GM18498 (cell line): ENCODE results near the gene RUVBL2.
A peak's percentile ranks its signal among the peaks of the same experiment; 100 is the strongest.

Experiments used
- ATAC-seq: cut with Tn5 transposase; IDR thresholded peaks from one replicate; pipeline ENCODE4 v1.9.1; 2021; ENCODE audit warnings: mild to moderate bottlenecking, moderate library complexity; ENCODE audit not compliant: unreplicated experiment

RUVBL2 gene

DNA sequence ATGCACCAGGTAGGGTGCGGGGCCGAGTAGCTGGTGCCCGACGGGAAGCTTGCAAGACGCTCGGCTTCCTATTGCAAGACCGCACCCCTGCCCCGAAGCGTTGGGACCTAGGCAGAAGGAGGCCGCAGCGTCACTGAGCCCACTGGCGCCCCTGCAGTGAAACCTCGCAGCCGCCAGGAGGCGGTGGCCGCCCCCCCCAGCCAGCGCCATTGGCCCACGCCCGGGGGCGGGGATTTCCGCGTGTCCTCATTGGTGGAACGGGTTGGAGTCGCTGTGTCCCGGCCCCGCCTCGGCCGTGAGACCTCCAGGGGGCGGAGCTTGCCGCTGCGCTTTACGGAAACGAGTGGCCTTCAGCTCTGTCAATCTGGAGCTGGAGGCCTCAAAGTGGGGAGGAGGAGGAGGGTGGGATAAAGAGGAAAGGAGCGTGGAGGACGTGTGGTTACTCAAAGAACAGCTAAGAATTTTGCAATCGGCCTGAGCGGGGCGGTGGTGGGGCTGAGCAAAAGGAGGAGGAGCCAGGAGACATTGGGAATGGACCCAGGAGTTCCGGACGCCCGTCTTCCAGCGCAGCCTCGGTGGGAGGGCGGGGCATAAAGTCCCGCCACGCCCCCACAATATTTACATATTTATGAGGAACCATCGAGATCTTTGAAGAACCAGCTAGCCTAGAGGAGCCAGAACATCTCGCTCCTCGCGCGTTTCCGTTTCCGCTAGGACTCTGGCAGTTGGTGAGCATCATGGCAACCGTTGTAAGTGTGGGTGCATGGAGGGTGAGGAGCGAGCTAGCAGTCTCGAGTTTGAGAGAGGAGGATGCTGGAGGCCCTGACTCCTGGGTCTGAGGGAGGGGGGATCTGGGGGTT is at the start of gene RUVBL2, which contains the start of gene GYS1:
TSS of gene RUVBL2 (plus strand) at position 713 of the 860 bp plus-strand sequence. CDS start at position 738, 25 bp downstream.
TSS of gene GYS1 (minus strand) at position 135 of the 860 bp plus-strand sequence. CDS start 197 bp downstream, outside the sequence.
- ATAC-seq = peak; percentile 85

- ATAC-seq = no peak
These were observed 48.3 kb upstream of the RUVBL2 start for GRCh38 chr19:48945415-48945814.

DNA sequence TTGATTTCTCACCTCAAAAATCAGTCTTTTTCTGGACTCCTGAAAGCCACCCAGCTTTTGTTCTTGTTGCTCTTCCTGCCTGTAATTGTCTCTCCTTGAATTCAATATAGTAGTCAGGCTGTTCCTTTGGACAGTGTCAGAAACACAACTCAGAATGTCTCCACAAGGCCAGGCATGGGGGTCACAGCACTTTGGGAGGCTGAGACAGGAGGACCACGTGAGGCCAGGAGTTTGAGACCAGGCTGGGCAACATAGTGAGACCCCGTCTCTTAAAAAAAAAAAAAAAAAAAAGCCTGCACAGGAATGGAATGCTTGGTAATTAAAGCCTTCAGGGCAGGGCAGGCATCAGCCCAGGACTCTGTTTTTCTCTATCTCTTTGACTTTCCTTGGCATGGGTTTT is 47.9 kb upstream of the RUVBL2 start:
- no peak for ATAC-seq

DNA sequence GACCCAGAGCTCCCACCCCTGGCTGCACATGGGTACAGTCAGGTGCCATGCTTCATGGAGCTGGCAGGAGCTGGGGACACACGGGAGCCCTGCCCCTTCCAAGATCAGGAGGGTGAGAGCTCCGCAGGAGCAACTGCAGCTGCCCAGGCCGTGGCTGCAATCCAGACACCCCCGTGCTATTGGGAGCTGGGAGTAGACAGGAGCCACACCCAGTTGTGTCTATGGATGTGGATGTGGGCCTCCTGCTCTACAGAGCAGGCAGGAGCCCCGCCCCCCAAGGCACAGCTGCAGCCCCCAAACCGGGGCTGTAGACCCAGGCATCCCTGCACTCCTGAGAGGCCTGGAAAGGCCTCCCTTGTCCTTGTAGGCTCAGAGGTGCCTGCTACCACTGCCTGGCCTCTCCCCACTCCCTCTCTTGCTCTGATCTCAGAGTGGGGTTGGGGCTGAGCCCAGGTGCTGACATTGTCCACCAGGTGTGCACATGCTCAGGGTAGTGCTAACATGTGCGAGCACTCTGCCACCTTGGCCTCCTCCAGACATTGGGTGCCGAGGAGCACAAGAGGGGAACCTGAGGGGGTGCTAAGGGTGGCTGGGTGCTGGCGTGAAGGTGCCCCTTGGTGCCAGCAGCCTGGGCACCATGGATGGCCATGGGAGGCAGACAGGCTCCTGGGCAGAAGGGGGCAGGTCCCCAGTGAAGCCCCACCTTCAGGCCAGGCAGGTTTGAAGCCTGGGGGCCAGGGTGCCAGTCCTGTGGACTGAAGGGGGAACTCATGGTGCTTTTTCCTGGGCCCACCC is 47.0 kb upstream of the RUVBL2 start:
- no peak for ATAC-seq

- ATAC-seq = no peak
These were observed 46.5 kb upstream of the RUVBL2 start for GRCh38 chr19:48947258-48947542.

- ATAC-seq = no peak
These were observed 43.5 kb upstream of the RUVBL2 start for GRCh38 chr19:48950159-48950558.

DNA sequence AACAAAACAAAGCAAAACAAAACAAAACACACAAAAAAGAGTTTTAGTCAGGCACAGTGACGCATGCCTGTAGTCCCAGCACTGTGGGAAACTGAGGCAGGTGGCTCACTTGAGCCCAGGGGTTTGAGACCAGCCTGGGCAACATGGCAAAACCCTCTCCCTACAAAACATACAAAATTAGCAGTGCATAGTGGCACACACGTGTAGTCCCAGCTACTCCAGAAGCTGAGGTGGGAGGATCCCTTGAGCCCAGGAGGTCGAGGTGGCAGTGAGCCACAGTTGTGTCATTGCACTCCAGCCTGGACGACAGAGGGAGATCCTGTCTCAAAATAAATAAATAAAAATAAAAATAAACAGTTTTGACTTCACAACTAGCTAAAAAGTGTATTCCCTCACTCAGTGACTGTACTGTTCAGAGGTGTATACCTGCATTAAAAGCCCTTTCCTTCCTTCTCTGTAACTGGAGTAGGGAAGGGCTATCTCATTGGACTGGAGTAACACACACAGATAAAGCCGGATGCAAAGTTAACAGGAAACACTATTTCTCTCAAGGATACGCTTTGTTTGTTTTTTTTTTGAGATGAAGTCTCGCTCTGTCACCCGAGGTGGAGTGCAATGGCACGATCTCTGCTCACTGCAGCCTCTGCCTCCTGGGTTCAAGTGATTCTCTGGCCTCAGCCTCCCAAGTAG is 42.7 kb upstream of the RUVBL2 start:
- ATAC-seq = no peak

GRCh38 chr19:48953141-48953540 is 40.5 kb upstream of the RUVBL2 start:
- ATAC-seq = no peak

DNA sequence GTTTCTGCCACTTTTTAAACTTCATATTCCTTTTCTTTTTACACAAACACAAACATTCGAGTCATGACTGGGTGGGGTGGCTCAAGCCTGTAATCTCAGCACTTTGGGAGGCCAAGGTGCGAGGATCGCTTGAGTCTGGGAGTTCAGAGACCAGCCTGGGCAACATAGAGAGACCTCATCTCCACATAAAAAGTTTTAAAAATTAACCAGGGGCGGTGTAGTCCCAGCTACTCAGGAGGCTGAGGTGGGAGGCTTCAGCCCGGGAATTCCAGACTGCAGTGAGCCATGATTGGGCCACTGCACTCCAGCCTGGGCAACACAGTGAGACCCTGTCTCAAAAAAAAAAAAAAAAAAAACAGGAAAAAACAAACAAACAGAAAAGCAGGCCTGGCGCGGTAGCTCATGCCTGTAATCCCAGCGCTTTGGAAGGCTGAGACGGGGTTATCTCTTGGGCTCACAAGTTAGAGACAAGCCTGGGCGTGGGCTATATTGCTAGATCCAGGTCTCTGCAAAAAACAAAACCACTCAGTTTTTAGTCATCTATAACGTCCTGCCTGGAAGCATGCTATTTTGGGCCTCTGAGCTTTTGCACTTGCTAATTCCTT is 39.6 kb upstream of the RUVBL2 start:
- no peak for ATAC-seq

GRCh38 chr19:48954595-48955307 is 38.9 kb upstream of the RUVBL2 start, which contains the start of gene BAX:
Gene BAX (plus strand): TSS chr19:48954875. CDS start chr19:48954929, 54 bp downstream.
- ATAC-seq = peak; percentile 84

GRCh38 chr19:48955308-48955958 is 38.3 kb upstream of the RUVBL2 start:
- no peak for ATAC-seq

- no peak for ATAC-seq
These were observed 35.7 kb upstream of the RUVBL2 start for GRCh38 chr19:48958006-48958405.

DNA sequence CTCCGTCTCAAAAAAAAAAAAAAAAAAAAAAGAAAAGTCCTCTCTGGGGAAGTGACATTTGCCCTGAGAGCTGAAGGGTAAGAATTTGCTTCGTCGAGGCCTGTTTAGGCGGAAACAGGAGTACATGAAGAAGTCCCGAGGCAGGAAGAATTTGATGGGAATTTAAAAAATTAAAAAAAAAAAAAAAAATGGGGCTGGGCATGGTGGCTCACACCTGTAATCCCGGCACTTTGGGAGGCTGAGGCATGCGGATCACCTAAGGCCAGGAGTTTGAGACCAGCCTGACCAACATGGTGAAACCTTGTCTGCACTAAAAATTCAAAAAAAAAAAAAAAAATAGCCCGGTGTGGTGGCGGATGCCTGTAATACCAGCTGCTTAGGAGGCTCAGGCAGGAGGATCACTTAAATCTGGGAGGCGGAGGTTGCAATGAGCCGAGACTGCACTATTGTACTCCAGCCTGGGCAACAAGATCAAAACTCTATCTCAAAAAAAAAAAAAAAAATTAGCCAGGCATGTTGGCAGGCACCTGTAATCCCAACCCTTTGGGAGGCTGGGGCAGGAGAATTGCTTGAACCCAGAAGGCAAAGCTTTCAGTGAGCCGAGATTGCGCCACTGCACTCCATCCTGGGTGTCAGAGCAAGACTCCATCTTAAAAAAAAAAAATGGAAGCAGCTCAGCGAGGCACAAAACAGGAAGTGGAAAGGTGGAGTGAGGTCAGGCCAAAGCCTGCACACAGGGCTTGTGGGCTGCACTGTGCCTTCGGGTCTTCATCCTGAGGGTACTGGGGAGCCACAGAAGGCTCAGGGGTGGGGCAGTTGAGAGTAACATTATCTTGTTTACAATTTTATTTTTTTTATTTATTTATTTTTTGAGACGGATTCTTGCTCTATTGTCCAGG is 34.1 kb upstream of the RUVBL2 start:
- ATAC-seq = no peak

DNA sequence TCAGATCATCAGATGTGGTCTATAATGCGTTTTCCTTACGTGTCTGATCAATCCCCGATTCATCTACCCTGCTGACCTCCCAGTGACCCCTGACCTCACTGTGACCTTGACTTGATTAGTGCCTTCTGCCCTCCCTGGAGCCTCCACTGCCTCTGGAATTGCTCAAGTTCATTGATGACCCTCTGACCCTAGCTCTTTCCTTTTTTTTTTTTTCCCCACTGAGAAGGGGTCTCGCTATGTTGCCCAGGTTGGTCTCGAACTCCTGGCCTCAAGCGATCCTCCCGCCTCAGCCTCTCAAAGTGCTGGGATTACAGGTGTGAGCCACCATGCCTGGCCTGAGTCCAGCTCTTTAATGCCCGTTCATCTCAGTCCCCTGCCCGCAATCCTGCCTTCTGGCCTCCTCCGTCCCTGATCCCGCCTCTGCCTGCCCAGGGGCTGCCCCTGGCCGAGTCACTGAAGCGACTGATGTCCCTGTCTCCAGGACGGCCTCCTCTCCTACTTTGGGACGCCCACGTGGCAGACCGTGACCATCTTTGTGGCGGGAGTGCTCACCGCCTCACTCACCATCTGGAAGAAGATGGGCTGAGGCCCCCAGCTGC is 32.5 kb upstream of the RUVBL2 start:
- ATAC-seq = no peak

- ATAC-seq = no peak
These were observed 32.0 kb upstream of the RUVBL2 start for GRCh38 chr19:48961673-48962028.

GRCh38 chr19:48962029-48962848 is 31.4 kb upstream of the RUVBL2 start:
- no peak for ATAC-seq

- no peak for ATAC-seq
These were observed 30.9 kb upstream of the RUVBL2 start for GRCh38 chr19:48962849-48963165.
